Duodenal mucosa (tissue), 2 donors: ENCODE results near the gene SPATS2.

Experiments used
- H3K27ac ChIP-seq: one replicate; pipeline ENCODE4 v1.7.0; 2013; ENCODE audit warnings: low read depth, low read length
- H3K27me3 ChIP-seq, 2 donors: one replicate each; pipeline ENCODE4 v1.7.0; 2013; ENCODE audit warnings: low read length in 2 of 2, control low read depth in 1 of 2; ENCODE audit not compliant: insufficient read depth in 2 of 2, control insufficient read depth in 1 of 2
- H3K36me3 ChIP-seq, 2 donors: one replicate each; pipeline ENCODE4 v1.7.0; 2013; ENCODE audit warnings: low read length in 2 of 2, control low read depth in 1 of 2; ENCODE audit not compliant: insufficient read depth in 2 of 2, control insufficient read depth in 1 of 2
- H3K4me1 ChIP-seq, 2 donors: one replicate each; pipeline ENCODE4 v1.7.0; 2013; ENCODE audit warnings: low read length in 2 of 2, control low read depth in 1 of 2; ENCODE audit not compliant: insufficient read depth in 2 of 2, control insufficient read depth in 1 of 2
- H3K4me3 ChIP-seq, 2 donors: one replicate each; pipeline ENCODE4 v1.7.0; 2013; ENCODE audit warnings: low read length in 2 of 2, low read depth in 1 of 2
- H3K9ac ChIP-seq, 2 donors: one replicate each; pipeline ENCODE4 v1.7.0; 2013; ENCODE audit warnings: low read length in 2 of 2, low read depth in 1 of 2
- H3K9me3 ChIP-seq, 2 donors: one replicate each; pipeline ENCODE4 v1.7.0; 2013; ENCODE audit warnings: low read length in 2 of 2, control low read depth in 1 of 2; ENCODE audit not compliant: control insufficient read depth in 1 of 2

SPATS2 gene

GRCh38 chr12:49352351-49352750 is 14.9 kb upstream of the SPATS2 start:
- H3K4me1 ChIP-seq = peaks cover 14 to 18% of the 10 kb centered on the region in 2 donors
- H3K9me3 ChIP-seq = no peaks in the 10 kb centered on the region
- H3K27me3 ChIP-seq = peaks cover 3 to 6% of the 10 kb centered on the region in 2 donors
- no peak overlapping the region for H3K4me3 ChIP-seq
- no peak overlapping the region for H3K27ac ChIP-seq
- no peak overlapping the region for H3K9ac ChIP-seq
- H3K36me3 ChIP-seq = peaks cover 0 to 4% of the 10 kb centered on the region in 2 donors

GRCh38 chr12:49355913-49356312 is 11.3 kb upstream of the SPATS2 start:
- no peaks in the 10 kb centered on the region for H3K9me3 ChIP-seq
- peaks cover 2 to 4% of the 10 kb centered on the region in 2 donors for H3K4me1 ChIP-seq
- H3K27me3 ChIP-seq = no peaks in the 10 kb centered on the region
- no peak overlapping the region for H3K9ac ChIP-seq
- H3K4me3 ChIP-seq = no peak overlapping the region
- no peak overlapping the region for H3K27ac ChIP-seq
- peaks cover 0 to 4% of the 10 kb centered on the region in 2 donors for H3K36me3 ChIP-seq

- H3K27me3 ChIP-seq = no peaks in the 10 kb centered on the region
- no peak overlapping the region for H3K4me3 ChIP-seq
- H3K9me3 ChIP-seq = no peaks in the 10 kb centered on the region
These were observed 10.1 kb upstream of the SPATS2 start for GRCh38 chr12:49357103-49357678.

GRCh38 chr12:49358483-49359141 is 8.7 kb upstream of the SPATS2 start:
- H3K9ac ChIP-seq = no peak overlapping the region
- H3K9me3 ChIP-seq = no peaks in the 10 kb centered on the region
- H3K4me1 ChIP-seq = peaks cover 2 to 7% of the 10 kb centered on the region in 2 donors
- no peak overlapping the region for H3K27ac ChIP-seq
- no peaks in the 10 kb centered on the region for H3K27me3 ChIP-seq
- H3K36me3 ChIP-seq = no peaks in the 10 kb centered on the region
- no peak overlapping the region for H3K4me3 ChIP-seq

More at GRCh38 chr12:49357103-49357678, 10.1 kb upstream of the SPATS2 start:
- H3K36me3 ChIP-seq = no peaks in the 10 kb centered on the region
- H3K4me1 ChIP-seq = peaks cover 2 to 7% of the 10 kb centered on the region in 2 donors
- H3K9ac ChIP-seq = no peak overlapping the region
- H3K27ac ChIP-seq = no peak overlapping the region

- Histone ChIP-seq H3K36me3 (no peaks in the 10 kb centered on the region), H3K27ac (no peak overlapping the region), H3K9me3 (no peaks in the 10 kb centered on the region)
These were observed 7.6 kb upstream of the SPATS2 start for GRCh38 chr12:49359671-49360070.

GRCh38 chr12:49362077-49362476 is 5.2 kb upstream of the SPATS2 start:
- Histone ChIP-seq H3K9ac (no peak overlapping the region), H3K27me3 (no peaks in the 10 kb centered on the region), H3K27ac (no peak overlapping the region), H3K9me3 (no peaks in the 10 kb centered on the region), H3K4me1 (peaks cover 7 to 10% of the 10 kb centered on the region in 2 donors), H3K36me3 (no peaks in the 10 kb centered on the region), H3K4me3 (no peak overlapping the region)

More at GRCh38 chr12:49359671-49360070, 7.6 kb upstream of the SPATS2 start:
- Histone ChIP-seq H3K9ac (no peak overlapping the region), H3K4me3 (no peak overlapping the region), H3K4me1 (peaks cover 2 to 7% of the 10 kb centered on the region in 2 donors), H3K27me3 (no peaks in the 10 kb centered on the region)

- peaks cover 6 to 22% of the 10 kb centered on the region in 2 donors for H3K4me1 ChIP-seq
- H3K36me3 ChIP-seq = no peaks in the 10 kb centered on the region
- H3K27me3 ChIP-seq = no peaks in the 10 kb centered on the region
- H3K9ac ChIP-seq = no peak overlapping the region
- no peak overlapping the region for H3K4me3 ChIP-seq
- H3K9me3 ChIP-seq = no peaks in the 10 kb centered on the region
- no peak overlapping the region for H3K27ac ChIP-seq
These were observed 2.3 kb upstream of the SPATS2 start for GRCh38 chr12:49364989-49365388.

- H3K4me1 ChIP-seq = peaks cover 6 to 24% of the 10 kb centered on the region in 2 donors
- H3K27me3 ChIP-seq = no peaks in the 10 kb centered on the region
- no peaks in the 10 kb centered on the region for H3K36me3 ChIP-seq
- no peak overlapping the region for H3K27ac ChIP-seq
- no peak overlapping the region for H3K4me3 ChIP-seq
- no peaks in the 10 kb centered on the region for H3K9me3 ChIP-seq
- no peak overlapping the region for H3K9ac ChIP-seq
These were observed 1.7 kb upstream of the SPATS2 start for GRCh38 chr12:49365542-49365941.

- peak overlapping the region; percentile 76 for H3K27ac ChIP-seq
- no peaks in the 10 kb centered on the region for H3K36me3 ChIP-seq
- H3K4me1 ChIP-seq = peaks cover 6 to 22% of the 10 kb centered on the region in 2 donors
- no peaks in the 10 kb centered on the region for H3K27me3 ChIP-seq
- peak overlapping the region; percentile 86 to 93 for H3K4me3 ChIP-seq
- H3K9ac ChIP-seq = peak overlapping the region; percentile 68 to 81
- H3K9me3 ChIP-seq = no peaks in the 10 kb centered on the region
These were observed 1.1 kb upstream of the SPATS2 start for GRCh38 chr12:49366096-49366651.

GRCh38 chr12:49366652-49367380 is 446 bp upstream of the SPATS2 start:
- Histone ChIP-seq H3K4me3 (peak overlapping the region; percentile 86 to 93), H3K27me3 (no peaks in the 10 kb centered on the region), H3K4me1 (peaks cover 3 to 22% of the 10 kb centered on the region in 2 donors), H3K9ac (peak overlapping the region; percentile 68 to 81), H3K36me3 (no peaks in the 10 kb centered on the region), H3K9me3 (no peaks in the 10 kb centered on the region), H3K27ac (peak overlapping the region; percentile 76)
